ENCODE data around the gene CBY2.
"Not testable (repeated sequence)": the region's sequence is repeated elsewhere in the genome, so short reads cannot be mapped to it uniquely, and the experiment has no call there.

CBY2 gene

GRCh38 chr13:45702088-45702487, at the start of gene CBY2:
Gene CBY2 (plus strand): TSS chr13:45702320. CDS start chr13:45702391, 71 bp downstream.
- no peak for TF ChIP-seq GATA1 (IDR thresholded peaks at IDR 0.05; ENCODE audit: low read depth, low read length)
- TF ChIP-seq POLR2A (IDR thresholded peaks at IDR 0.05; ENCODE audit: low read length), result no peak
- DNase-seq, result no peak

DNA sequence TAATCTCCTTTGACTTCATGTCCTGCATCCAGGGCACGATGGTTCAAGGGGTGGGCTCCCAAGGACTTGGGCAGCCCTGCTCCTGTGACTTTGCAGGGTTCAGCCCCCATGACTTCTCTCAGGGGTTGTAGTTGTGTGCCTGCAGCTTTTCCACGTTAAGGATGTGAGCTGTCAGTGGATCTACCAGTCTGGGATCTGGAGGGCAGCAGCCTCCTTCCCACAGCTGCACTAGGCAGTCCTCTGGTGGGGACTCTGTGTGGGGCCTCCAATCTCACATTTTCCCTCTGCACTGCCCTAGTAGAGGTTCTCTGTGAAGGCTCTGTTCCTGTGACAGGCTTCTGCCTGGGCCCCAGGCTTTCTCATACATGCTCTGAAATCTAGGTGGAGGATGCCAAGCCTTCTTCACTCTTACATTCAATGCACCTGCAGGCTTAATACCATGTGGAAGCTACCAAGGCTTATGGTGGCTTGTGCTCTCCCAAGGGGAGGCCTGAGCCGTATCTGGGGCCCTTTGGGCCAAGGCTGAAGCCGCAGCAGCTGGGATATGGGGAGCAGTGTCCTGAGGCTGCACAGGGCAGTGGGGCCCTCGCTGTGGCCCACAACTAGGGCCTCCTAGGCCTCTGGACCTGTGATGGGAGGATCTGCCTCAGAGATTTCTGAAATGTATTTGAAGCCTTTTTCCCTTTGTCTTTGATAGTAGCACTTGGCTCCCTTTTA, 47.3 kb upstream of the CBY2 start:
- DNase-seq, result no peak
- no peak for TF ChIP-seq POLR2A (IDR thresholded peaks at IDR 0.05; ENCODE audit: low read length)
- no peak for TF ChIP-seq GATA1 (IDR thresholded peaks at IDR 0.05; ENCODE audit: low read depth, low read length)

DNA sequence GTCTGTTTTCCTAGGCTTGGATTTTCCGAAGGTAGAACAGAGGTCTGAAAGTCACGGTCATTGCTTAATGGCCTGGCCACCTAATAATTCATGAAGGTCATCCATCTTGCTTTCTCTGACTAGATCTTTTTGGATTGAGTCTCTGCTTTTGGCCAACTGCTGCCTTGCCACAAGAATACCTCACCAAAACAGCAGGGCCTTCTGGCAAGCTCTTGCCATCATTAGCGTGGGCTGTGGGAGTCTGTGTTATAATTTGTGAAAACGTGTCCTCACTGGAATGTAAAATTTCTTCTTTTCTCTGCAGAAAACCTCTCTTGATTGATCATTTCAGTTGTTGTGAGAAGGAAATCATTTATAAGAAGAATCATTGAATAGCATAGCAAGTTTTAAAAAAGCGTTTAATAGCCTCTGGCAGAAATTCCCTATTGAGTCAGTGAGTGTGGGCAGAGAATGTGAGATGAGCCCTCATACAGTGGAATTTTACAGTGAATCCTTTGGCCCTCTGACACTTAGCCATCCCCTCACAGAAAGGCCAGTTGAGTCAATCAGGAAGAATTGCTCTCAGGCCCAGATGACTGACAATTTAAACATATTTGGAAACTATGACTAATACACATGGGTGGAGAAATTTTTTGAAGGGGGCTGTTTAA, 43.4 kb upstream of the CBY2 start:
- no peak for DNase-seq
- TF ChIP-seq GATA1 (IDR thresholded peaks at IDR 0.05; ENCODE audit: low read depth, low read length) (no peak), POLR2A (IDR thresholded peaks at IDR 0.05; ENCODE audit: low read length) (no peak)

DNA sequence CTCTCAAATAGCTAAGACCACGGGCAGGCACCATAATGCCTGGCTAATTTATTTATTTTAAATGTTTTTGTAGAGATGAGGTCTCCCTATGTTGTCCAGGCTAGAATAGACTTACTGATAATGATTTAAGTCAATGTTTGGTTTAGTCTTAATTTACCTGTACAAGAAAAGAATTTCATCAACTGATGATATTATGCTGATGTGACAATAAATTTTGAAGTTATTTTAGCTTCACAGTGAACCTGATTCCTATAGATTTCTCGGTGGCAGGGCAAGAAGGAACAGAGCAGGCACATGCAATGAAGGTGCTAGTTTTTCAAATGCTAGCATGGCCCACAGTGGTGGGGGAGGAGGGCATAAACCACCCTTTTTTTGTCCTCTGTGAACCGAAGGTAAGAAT, 42.6 kb upstream of the CBY2 start:
- DNase-seq, result no peak
- TF ChIP-seq GATA1 (IDR thresholded peaks at IDR 0.05; ENCODE audit: low read depth, low read length) (no peak), POLR2A (IDR thresholded peaks at IDR 0.05; ENCODE audit: low read length) (no peak)

DNA sequence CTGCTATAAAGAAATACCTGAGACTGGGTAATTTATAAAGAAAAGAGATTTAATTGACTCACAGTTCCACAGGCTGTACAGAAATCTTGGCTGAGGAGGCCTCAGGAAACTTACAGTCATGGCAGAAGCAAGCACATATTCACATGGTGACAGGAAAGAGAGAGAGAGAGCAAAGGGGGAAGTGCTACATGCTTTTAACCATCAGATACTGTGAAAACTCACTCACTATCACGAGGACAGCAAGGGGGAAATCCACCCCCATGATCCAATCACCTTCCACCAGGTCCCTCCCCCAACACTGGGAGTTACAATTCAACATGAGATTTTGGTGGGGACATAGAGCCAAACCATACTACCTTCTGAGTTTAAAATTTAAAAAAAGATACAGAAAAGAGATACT, 41.7 kb upstream of the CBY2 start:
- not testable (repeated sequence) for DNase-seq

DNA sequence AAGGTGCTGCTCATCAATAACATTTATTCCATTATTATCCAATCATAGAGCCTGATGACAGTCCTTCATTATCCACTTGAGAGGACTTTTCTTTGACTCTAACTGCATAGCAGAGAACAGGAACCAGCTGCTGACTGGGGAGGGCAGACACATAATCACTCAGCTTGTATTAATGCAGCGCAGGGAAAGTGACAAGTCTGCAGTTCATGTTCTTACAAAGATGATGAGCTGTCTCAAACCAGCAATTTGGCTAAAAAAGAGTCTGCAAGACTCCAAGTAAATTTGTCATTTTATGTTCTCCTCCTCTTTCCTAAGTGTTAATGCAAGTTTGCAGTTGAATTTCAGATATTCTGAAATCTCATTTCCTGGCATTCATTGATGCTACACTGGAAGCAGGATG, 40.0 kb upstream of the CBY2 start:
- DNase-seq, result no peak
- TF ChIP-seq POLR2A (IDR thresholded peaks at IDR 0.05; ENCODE audit: low read length) (no peak), GATA1 (IDR thresholded peaks at IDR 0.05; ENCODE audit: low read depth, low read length) (no peak)

- not testable (repeated sequence) for DNase-seq
Observed at GRCh38 chr13:45662903-45663302, 39.2 kb upstream of the CBY2 start.

- DNase-seq, result not testable (repeated sequence)
Observed at GRCh38 chr13:45669626-45670025, 32.5 kb upstream of the CBY2 start.

DNA sequence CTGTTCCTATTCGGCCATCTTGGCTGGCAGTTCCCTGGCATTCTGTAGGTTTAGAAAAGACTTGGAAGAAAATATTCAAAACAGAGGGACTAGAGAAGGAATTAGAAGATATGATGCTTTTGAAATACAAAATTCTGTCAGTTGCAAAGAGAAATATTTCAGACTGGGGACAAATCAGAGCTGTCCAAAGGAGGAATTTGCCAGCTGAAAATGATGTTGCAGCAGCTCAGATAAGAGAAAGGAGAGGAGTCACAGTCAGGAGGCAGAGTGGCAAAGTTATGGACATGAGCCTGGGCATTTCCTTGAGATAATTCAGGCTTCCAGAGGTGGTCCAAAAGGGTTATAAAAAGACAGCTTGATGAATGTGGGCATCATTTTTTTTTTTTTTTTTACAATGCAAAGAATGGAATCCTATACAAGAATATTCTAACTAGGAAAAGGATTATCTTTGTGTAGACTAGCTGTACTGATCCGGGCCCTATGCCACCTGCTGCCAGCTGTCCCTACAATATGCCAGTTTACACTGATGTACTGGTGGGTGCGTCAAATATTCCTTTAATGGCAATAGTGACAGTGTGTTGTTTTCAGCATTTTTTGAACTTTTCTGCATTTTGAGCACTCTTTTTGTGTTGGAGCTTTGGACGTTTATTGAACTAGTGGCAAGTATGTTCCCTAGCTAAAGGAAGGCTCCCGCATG, 31.8 kb upstream of the CBY2 start:
- TF ChIP-seq POLR2A (IDR thresholded peaks at IDR 0.05; ENCODE audit: low read length) (no peak), GATA1 (IDR thresholded peaks at IDR 0.05; ENCODE audit: low read depth, low read length) (no peak)

DNA sequence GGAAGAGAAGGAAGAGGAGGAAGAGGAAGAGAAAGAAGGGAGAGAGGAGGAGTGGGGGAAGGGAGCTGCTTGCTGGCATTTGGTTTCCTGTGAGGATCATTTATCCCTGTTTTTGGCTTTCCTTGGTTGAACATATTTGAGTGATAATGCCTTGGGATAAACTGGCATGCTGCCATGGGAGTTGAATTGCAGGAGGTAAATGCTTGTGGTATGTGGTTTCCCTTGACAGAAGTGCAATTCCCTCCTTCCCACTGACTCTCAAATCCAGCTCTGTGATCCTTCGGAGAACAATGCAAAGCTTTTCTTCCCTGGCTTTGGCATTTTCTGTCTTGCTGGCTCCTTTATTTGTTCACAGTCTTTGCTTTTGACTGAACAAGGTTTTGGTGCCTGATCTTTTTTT, 27.2 kb upstream of the CBY2 start:
- no peak for DNase-seq
- TF ChIP-seq GATA1 (IDR thresholded peaks at IDR 0.05; ENCODE audit: low read depth, low read length) (no peak), POLR2A (IDR thresholded peaks at IDR 0.05; ENCODE audit: low read length) (no peak)

More for the DNA sequence above, 31.8 kb upstream of the CBY2 start:
- no peak for DNase-seq

DNA sequence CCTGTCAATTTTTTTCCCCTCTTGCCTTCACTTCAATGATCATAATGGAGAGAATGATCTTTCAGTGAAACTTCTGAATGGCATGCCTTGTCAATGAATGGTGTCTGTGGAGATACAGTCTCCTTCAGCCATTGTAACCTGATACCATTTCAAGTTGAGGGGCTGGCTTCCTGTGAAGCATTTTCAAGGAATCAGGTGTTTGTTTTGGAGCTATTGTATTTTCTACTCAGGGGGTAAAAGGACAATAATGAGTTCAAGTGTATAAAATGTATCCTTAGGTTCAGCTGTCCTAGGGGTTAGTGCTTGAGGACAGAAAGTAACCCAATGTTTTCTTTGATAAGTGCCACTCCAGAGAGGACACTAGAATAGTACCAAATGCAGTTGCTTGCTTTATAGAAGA, 23.8 kb upstream of the CBY2 start:
- TF ChIP-seq POLR2A (IDR thresholded peaks at IDR 0.05; ENCODE audit: low read length) (no peak), GATA1 (IDR thresholded peaks at IDR 0.05; ENCODE audit: low read depth, low read length) (no peak)
- DNase-seq, result no peak

- no peak for DNase-seq
Observed at GRCh38 chr13:45681113-45681512, 21.0 kb upstream of the CBY2 start.

GRCh38 chr13:45682494-45683008, 19.6 kb upstream of the CBY2 start:
- TF ChIP-seq POLR2A (IDR thresholded peaks at IDR 0.05; ENCODE audit: low read length), result no peak
- no peak for TF ChIP-seq GATA1 (IDR thresholded peaks at IDR 0.05; ENCODE audit: low read depth, low read length)
- DNase-seq, result no peak

More at GRCh38 chr13:45681113-45681512, 21.0 kb upstream of the CBY2 start:
- TF ChIP-seq POLR2A (IDR thresholded peaks at IDR 0.05; ENCODE audit: low read length) (no peak), GATA1 (IDR thresholded peaks at IDR 0.05; ENCODE audit: low read depth, low read length) (no peak)

DNA sequence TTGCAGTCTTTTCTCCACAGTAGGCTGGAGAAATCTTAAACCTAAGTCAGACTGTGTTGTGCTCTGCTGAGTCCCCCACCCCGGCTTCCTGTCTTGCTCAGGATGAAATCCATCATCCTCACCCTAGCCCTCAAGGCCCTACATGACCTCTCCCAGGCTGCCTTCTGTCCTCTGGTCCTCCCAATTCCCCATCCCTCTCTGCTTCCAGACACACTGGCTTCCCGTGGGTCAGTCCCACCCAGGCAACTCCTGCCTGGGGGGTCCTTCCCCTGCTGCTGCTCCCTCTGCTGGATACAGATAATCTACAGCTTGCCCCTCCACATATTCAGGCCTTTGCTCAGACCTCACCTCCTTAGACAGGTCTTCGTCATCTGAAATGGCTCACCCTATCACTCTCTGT, 18.4 kb upstream of the CBY2 start:
- DNase-seq, result no peak
- TF ChIP-seq POLR2A (IDR thresholded peaks at IDR 0.05; ENCODE audit: low read length), result no peak
- TF ChIP-seq GATA1 (IDR thresholded peaks at IDR 0.05; ENCODE audit: low read depth, low read length), result no peak

- TF ChIP-seq GATA1 (IDR thresholded peaks at IDR 0.05; ENCODE audit: low read depth, low read length) (no peak), POLR2A (IDR thresholded peaks at IDR 0.05; ENCODE audit: low read length) (no peak)
- DNase-seq, result no peak
Observed at GRCh38 chr13:45688577-45688976, 13.5 kb upstream of the CBY2 start.

All from erythroblast (primary cell).